HL-60/S4 (cell line): ENCODE results near the gene SKAP1.

ENCODE experiments used
- in situ Hi-C: fragments of 300-500 bp; cut with MboI; formaldehyde crosslinking; loops from 2 replicates; pipeline ENCODE4 v1.14.3; 2022; ENCODE audit warnings: low sequenced_read_pairs

Gene SKAP1

DNA sequence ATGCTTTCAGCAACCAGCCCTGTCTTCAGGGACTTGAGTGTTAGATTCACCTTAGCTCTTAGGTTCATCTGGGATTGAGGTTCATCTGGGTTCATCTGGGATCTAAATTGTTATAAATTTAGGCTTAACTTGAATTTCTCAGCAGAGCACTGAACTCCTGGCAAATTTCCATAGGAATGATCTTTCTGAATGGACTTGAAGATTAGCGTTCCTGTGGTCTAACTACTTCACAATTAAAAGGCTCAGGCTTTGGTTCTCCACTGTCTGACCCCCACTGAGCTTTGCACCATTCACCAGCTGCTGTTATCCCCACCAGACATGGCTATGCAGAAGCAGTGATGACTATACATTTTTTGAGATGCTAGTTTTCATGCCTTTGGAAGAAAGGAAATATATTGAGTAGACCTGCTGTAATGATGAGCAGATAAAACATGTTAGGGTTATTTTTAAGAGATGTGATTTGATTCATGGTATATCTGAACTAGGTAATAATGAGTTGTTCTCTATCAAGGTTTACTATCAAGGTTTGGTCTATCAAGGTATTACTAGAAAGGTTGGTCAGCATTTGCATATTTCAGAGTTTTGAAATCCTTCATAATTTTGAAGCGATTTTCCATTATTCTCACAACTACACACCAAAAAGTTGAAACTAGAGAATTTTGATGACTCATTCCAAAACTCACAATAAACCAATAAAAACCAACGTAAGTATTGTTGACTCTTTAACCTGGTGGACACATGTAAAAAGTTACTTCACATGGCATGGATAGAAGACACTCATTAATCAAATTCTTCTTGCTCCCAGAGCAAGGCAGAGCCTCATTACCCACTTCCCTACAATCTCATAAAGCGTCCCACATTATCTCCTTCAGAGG lies 250.7 kb downstream of the SKAP1 start:
- in situ Hi-C loops, result no loop called here

DNA sequence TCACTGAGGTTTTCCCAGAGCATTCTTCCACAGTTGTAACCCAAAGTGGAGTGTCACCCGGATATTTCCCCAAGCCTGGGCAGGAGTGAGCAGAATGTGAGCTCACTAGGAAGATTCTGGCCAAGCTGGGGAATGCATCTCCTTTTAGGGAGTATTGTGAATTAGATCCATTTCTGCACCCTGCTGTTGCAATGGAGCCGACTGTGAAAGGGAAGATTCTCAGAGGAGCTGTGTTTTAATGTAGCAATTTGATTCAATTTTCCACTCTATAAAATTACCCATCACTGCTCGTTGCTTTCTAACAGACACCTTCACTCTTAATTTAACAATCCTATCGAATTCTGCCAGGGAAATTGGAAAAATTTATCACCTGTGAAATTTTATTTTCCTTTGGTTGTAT lies 251.7 kb downstream of the SKAP1 start:
- in situ Hi-C loops, result no loop called here

DNA sequence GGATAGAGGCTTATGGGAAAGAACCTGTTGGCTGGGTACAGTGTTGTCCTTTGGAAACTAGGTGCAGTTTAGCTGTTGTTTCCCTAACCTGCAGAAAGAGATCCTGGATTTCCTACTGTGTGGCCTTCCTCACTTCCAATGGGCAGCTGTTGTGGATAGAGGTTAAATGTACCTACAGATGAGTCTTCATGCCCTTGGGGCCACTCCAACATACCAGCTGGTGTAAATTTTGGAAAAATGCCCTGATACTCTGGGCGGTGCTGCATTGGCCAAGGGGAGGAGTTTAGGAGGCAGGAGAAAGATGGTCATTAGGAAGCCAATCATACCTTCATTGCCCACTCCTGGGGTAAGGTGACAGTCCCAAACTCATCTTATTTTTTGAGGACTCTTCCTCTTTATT lies 252.2 kb downstream of the SKAP1 start:
- in situ Hi-C loops, result no loop called here

- in situ Hi-C loops, result no loop called here
These were observed 253.6 kb downstream of the SKAP1 start for GRCh38 chr17:48176471-48176855.

DNA sequence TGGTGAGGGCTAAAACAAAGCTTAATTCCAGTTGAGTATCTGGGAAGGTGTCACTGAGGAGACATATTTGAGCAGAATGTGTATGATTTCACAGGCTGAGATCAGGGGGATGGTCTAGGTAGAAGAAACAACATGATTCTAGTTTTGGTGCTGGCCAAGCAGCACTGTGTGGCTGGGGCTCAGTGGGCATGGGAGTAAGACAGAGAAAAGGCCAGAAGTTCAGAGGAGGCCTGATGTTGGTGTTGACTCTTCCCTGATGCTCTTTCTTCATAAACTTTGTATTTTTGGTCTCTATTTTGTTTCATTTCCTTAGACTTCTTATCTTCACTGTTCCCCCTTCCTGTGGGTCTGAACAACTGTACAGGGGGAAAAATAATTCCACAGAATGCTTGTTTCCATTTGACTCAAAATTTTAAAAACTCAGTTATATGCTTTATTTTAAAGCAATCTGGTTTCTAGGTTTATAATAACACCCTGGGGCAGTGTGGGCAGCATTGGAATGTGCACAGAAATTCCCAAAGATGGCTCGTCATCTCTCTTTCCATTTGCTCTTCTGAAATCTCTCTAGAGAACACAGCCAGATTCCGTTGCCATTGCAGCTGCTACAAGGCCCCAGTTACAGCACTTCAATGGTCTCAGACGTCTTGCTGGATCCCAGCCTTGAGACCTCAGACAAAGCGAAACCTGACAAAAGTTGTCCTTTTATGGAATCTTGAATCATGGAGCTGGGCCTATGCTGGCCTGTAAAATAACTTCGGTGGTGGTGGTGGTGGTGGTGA lies 254.1 kb downstream of the SKAP1 start:
- in situ Hi-C loops, result no loop called here

DNA sequence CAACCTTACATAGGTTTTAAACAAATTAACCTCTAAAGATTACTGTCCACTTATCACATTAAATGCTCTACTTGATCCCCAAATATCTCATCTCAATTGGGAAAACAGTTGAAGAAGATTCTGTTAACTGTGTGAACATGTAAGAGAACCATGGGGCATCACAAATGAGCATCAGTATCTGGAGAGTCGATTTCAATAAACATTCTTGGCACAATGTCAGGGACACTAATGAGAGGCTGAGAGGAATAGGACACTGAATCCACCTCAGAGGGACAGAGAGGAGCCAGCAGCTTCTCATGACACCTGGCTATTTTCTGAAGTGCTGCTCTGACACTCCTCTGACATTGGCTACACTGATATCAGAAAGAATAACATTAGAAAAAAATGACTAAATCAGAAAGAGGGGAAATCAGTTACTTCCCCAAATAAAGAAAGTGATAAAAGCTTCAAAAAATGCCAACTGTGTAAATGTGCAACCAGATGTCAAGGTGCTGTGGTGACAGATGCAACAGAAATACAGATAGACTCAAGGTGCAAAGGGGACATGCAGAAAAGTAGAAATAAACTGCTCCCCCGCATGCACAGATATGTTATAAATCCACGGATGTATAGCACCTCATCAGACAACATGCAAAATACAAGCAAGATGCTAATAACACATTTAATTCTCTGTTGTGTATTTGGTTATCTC lies 255.0 kb downstream of the SKAP1 start:
- in situ Hi-C loops, result no loop called here

GRCh38 chr17:48173191-48173984 lies 256.6 kb downstream of the SKAP1 start:
- in situ Hi-C loops, result no loop called here

DNA sequence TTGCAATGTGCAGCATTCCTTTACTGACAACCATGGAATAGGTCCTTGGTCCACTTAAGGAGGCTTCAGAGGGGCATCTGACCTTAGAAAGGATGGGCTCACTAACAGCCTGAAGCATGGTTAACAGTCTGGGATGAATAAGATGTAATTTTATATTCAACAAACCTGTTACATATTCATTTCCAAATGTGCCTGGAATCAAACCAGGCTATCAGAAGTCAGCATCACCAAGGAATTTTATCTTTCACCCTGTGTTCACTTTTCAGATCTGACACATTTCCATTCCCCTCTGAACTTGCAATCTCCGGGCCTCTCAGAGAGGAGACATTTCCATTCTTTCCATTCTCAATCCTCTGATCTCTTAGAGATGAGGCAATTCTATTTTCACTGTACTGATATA lies 260.1 kb downstream of the SKAP1 start:
- in situ Hi-C loops, result no loop called here

GRCh38 chr17:48163809-48164208 lies 266.2 kb downstream of the SKAP1 start:
- in situ Hi-C loops, result no loop called here

DNA sequence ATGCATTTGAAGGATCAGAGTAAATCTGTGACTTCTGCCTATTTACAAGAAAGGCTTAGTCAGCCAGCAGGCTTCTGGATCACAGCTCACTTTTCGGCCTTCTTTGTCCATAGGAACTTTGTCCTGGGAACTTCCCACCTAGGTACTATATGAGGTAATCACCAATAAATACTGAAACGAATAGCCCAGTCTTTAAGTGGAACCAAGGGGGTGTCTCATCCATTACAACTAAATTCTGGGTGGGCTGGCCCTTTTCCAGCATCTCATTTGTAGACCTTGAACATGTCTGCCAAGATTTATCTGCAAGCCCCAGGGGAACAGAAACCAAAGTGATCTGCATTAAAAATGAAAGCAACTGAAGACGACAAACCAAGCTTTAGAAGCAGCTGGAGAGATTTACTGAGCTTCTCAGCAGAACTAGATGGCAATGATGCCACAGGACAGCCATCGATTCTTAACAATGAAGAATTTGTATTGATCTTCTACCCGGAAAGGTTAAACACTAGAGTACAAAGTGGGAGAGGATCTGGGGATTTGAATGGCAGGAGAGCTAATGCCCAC lies 267.0 kb downstream of the SKAP1 start:
- in situ Hi-C loops, result no loop called here

DNA sequence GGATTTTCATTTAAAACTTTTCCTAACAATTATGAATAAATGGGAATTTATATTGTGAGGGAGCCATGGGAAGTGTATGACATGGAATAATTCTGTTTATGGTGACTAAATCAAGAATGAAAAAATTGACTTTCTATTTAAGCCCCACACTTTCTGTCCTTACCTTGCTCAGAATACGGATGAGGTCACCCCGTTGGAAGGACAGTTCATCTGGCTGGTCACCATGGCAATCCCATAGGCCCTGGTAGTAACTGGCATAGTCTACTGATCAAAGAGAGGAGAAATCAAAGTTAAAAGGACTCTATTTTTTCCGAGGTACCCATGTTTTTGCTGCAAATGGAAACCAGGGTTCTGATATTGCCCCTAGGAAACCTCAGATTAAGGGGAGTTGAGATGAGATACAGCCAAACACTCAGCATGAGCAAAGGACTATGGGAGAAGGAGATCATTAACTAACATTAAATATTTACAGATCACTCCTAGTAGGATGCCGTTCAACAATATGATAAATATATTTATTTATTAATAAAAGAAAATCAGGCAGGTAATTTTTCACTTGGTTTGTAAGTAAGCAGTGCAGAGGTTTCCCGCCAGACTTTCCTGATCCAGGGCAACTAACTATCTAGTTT lies 267.6 kb downstream of the SKAP1 start:
- in situ Hi-C loops, result no loop called here

DNA sequence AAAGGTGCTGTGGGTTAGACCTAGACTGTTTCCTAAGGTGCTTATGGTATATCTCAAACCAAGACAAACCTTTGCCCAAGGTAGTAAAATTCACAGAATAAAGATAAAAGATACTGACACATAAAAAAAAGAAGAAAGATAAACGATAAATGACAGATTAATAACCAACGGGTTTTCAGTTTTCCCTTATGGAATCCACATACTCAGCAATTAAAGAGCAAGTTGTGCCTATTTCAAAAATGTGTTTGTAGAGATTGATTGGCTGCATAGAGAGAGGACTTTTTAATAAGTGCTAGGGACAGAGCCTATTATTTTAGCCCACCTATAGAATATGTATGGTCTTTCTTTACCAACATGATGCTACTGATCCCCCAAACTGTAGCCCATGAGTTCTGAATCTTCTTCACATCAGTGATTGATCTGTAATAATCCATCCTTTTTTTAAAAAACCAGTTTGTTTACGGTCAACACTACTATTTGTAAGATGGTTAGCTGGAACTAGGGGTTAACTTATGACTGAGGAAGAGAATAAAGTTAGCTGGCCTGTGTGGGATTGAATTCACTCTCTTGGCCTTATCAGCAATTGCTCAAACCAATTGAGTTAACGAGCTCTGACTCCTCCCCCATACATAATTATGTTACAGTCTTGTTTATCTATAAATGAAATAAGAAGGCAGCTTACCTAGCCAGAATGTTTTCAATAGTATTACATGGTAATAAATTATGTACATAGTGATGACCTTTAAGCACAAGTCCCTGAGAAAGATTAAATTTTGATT lies 268.7 kb downstream of the SKAP1 start:
- in situ Hi-C loops, result no loop called here

GRCh38 chr17:48160177-48161081 lies 269.6 kb downstream of the SKAP1 start:
- in situ Hi-C loops, result no loop called here

DNA sequence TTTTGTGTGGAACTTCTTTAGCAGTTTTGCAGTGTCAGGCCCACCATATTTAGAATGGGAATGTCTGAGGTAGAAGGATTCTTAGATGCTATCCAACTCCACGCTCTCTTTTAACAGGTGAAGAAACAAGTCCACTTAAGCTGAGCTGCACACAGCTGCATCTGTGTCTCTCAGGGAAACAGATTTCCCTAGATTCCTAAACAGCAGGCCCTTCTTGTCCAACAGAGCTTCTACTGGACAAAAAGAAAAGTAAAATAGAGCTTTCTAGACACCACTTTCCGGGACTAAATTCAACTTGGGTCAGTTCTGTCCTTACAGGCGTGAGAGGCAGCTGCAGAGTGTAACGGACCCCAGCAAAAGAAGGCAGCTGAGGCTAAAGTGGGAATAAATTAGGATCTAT lies 270.8 kb downstream of the SKAP1 start:
- in situ Hi-C loops, result no loop called here

DNA sequence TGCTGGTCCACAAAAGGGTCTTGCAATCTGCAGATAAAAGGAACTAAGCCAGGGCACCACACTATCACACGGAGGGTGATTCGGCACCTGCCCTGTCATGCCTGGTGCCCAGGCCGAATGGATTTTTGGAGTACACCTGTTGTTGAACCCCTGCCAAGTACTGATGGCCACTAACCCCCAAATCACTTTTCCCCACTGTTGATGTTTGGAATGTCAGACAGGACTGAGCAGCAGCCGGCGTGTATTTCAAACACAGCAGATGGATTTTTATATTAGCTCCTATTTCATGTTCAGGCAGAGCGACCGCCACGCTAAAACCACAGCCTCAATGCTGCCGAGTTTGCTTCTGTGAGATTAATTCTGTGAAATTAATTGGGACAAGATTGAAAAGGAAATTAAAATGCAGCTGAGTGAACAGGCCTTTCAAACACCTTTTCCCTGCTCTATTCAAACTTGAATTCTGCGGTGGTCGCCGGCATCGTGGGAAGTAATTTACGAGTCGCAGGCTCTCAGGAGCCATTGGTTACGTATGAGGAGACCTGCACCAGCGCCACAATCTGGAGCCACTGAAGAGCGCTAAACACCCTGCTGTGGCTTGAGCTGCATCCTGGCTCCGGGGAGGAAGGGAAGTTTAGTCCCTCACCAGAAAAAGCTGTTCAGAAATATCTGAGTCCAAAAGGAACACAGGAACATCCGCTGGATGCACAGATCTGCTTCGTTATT lies 274.0 kb downstream of the SKAP1 start:
- in situ Hi-C loops, result no loop called here

DNA sequence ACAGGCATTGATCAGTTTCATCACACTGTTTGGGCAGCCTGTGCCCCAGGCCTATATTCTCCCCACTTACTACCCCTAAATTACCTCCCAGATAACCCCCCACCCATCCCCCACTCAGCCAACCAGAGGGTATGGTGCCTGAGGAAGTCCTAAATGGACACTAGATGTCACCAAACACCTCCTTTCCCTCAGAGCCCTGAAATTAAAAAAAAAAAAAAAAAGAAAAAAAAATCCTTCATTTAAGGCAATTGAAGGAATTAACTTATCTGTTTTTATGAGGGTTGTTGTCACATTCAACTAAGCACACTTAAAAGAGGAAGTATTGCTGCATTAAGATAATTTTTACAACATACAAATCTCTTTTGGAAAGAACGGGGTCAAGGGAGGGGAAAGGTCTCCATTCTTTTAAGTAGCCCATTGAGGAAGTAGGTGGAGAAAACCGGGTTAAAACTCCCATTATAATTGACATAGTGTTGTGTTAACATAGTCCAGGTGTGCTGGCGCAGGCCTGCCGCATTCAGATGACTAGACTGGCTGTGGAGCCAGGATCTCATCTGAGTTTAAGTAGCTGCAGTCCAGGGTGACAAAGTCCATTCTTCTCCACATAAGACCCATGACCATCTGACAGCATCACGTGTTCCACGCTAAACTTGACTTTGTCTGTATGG lies 276.2 kb downstream of the SKAP1 start:
- in situ Hi-C loops, result no loop called here

GRCh38 chr17:48152289-48152688 lies 277.7 kb downstream of the SKAP1 start:
- in situ Hi-C loops, result no loop called here
